Measurements from ENCODE around the gene SOX13. TPM values are rescaled to one million over a fixed set of nuclear protein-coding genes. Genes with fewer than 3 reads are reported as not detected.

The SOX13 gene
- total RNA-seq, 1 donor from 2014 or later, result 10.4 TPM

DNA sequence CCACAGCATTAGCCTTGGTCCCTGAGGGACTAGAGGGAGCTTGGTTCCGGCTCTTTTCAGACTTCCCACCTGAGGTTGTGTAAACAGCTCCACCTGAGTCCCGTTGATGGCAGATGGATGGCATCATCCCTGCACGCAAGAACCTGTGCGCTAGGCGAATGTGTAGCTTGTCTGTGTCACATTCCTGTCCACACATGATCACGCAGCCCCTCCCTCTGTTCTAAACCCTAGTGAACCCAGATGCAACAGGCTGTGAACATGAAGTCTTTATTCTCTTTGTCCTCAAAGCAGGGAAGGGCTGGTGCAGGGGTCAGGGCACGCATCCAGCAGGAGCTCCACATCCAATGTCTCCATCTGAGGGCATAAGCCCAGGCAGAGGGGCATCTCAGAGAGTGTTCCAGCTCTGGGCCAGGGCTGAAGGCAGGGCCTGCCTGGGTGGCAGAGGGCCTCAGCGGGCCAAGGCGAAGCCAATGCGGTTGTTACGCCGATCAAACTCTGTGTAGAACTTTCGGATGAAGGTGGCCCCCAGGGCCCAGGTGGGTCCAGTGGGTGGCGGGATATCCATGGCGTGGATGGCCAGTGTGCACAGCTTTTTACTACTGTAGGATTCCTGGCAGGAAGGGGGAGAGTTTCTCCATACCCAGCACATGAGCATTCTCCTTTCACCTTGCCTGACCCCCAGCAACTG lies 81.8 kb downstream of the SOX13 start:
- ATAC-seq, result peak; percentile 90

DNA sequence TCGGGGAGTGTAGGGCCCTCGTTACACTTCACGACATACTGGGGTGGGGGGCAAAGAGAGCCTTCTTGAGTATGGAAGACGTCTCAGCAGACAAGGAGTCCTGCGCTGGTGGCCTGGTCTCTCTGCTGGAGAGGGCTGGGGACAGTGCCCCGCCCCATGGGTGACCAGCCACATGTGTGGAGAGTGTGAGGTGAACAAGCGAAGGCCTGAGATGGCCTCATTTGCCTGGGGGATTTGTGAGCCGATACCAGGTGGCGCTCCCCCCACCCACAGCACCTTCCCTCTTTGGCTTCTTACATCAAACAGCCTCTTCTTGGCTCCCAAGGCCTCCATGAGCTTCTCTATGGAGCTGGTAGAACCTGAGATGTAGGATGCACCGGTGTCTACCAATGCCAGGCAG lies 83.0 kb downstream of the SOX13 start:
- no peak for ATAC-seq

DNA sequence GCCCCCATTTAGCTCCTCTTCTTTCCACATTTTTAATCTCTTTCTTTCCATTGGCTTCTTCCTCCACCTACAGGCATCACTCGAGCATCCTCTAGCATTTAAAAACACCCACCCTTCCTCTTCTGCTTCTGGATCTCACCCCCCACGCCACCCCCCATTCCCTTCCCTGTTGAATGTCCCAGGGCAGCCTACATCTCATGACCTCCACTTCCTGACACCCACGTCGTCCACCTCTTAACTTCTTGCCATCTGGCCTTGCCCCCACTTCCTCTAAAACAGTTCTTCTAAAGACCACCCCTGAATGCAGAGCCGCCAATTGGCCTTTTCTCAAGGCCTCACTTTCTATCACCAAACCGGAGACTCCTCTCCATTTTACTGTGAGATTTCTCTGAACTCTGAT lies 85.0 kb downstream of the SOX13 start:
- no peak for ATAC-seq

DNA sequence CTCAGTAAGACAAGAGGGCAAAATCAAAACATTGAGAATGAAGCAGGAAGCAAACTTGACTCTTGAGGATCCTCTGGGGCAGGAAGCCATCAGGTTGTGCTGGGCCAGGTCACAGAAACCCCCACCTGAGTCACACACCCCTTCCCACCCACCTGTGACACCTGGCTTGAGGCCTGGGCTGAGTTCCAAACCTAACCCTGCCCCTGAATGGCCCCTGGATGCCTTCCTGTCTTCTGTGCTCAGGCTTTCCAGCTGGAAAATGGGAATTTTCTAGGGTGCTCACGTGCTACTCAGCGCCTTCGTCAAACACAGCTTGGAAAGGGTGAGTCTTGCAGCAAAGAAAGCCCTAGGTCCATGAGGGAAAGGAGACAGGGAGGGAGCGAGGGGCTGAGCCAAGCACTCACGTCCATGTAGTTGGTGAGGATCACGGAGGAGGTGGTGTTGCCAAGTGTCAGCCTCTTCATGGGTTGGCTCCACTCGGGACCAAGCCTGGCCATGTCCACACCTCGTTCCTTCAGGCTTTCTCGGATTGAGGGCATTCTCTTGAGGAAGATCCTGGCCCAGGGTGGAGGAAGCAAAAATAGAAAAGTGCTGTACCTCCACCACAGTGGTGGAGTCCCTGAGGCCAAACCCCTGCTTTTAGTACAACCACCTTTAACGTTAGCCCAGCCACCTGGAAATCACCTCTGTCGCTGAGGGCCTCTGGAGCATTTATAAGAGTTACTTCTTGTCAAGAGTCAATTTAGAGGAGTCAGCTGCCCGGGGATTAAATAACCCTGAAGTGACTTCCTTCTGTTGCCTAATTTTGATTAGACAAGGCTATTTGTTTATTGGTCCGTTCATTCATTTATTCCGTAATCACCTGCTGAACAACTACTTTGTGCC lies 88.9 kb downstream of the SOX13 start:
- peak; percentile 7 for ATAC-seq

DNA sequence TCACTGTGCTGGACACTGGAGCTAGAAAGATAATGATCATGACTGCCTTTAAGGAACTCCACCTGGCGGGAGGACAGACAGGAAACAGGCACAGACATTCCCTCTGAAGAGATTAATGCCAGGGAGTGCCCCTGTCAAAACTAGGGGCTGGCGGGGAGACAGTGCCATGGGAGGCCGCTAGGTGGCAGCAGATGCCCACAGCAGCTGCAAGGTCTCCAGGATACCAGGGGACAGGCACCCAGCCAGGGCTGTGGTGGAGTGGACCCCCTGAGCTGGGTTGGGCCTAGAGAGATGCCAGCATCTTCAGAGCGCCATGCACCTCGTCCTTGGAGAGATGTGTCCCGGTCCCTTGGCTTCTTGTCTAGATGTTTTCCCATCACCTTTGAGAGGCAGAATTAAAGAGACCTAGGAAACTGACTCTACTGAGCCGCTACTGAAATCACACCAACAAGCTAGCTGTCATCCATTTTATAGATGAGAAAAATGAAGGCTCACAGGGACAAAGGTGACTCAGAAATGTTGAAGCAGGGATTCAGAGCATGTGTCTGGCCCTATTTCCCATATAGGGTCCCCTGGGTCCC lies 89.7 kb downstream of the SOX13 start:
- ATAC-seq, result peak; percentile 91

DNA sequence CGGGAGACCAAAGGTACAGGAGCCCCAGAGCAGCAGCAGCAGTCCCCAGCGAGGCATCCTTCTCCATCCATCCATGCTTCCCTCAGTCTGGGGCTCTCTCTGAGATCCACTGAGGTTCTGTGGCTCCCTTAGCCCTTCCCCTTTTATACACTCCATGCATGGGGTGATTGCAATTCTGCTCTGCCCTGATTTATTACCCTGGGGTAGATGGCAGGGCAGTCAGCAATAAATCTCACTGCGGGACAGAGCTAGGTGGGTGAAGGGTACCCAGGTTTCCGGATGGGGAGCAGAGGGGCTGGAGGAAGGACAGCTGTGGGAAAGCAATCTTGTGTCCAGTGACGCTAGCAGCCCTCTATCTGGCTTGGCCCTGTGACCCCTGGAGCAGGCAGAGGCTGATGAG lies 93.3 kb downstream of the SOX13 start, which contains the start of gene REN:
REN (minus strand) TSS at position 119 of the 400 bp plus-strand sequence; CDS start at position 75, 44 bp downstream.
- no peak for ATAC-seq

DNA sequence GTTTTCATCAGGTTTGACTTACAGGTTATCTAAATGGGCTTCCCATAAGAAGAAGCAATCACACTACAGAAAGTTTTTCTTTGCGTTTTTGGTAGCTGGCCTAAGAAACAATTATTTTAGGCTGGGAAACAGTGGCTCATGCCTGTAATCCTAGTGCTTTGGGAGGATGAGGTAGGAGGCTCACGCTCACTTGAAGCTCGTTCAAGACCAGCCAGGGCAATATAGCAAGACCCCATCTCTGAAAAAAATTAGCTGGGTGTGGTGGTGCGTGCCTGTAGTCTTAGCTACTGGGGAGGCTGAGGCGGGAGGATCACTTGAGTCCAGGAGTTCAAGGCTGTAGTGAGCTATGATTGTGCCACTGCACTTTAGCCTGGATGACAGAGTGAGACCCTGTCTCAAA lies 94.8 kb downstream of the SOX13 start:
- no peak for ATAC-seq

DNA sequence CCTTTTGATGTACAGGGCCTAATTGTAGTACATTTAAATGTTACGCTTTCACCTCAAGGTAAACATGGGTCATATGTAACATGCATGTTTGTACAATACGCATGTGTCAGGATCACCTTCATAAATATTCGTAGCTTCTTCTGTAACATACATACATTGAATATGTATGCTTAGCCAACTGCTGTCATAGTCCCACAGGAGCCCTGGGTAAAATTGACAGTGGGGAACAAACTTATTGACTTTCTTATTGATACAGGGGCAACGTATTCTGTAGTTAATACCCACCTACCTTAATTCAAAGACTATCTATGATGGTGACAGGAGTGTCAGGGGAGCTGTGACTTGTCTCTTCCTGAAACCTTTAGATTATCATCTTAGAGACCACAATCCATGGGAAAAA lies 96.9 kb downstream of the SOX13 start:
- ATAC-seq, result no peak

DNA sequence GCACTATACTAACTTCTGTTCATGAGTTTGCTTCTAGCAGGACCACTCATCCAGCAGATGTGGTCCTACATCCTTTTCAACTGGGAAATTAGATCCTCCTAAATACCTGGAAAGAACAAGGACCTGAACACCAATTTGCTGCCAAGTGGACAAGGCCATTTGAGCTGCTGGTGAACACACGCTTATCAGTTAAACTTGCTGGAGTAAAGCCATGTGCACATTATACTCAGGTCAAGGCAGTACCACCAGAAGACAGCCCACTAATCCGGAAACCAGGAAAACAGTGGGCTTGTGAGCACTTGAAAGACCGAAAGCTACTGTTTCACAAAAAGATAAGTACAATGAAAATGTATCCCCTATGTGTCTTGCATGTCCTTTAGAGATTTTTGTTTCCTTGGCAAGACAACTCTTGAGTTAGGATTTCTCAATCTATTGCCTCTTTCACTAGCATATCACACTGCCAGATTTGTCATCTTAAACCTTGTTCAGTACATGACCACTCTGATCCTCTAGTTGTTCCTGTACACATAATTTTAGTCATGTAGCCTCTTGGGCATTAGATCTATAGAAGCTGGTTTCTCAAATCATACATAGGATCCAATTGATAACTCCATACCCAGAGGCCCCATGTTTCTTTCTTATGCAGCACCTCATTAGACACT lies 97.7 kb downstream of the SOX13 start:
- ATAC-seq, result peak; percentile 29

DNA sequence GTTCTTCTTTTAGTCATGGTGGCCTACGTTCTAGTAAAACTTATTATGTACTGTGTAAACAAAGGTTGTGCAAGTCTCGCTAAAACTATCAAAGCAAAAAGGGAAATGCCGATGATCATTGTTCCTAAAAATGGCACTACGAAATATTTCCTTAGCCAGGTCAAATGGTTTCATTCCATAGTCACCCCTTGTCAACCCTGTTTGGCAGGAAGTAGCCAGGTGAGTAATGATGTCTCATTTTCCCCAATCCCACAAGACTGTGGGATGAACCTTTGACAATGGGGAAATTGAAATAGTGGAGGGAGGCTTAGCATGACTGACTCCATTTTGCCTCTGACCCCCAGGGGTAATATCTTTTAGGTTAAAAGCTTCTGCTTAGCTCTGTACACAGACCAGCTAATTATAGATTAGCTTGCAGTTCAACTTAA lies 98.8 kb downstream of the SOX13 start:
- peak; percentile 97 for ATAC-seq

DNA sequence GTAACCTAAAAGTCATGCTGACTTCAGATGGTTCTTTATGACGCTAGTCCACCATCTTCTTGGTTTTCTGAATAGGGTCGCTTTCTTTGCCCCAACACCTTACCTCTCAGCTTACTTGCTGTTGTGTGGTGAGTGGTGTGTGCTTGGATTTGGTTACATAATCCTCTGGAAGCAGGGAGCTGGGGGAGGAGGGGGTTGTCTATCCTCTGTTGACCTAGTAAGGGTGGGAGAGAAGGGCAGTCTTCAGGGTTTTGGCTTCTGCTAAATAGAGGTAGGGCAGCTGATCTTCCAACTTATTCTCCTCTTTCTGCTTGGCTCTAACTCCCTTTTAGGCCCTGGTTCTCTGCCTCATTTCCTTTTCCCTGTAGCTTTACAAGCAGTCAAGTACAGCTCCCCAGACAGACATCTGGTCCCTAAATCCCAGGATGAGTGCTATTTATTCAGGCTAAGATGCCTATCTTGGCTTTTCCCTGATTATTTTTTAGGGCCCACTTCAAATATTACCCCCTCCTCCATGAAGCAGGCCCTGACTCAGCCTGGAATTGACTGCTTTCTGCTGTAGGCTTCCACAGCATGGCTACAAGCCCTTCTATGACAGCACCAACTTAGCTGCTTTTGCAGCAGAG lies 99.6 kb downstream of the SOX13 start:
- ATAC-seq, result no peak

DNA sequence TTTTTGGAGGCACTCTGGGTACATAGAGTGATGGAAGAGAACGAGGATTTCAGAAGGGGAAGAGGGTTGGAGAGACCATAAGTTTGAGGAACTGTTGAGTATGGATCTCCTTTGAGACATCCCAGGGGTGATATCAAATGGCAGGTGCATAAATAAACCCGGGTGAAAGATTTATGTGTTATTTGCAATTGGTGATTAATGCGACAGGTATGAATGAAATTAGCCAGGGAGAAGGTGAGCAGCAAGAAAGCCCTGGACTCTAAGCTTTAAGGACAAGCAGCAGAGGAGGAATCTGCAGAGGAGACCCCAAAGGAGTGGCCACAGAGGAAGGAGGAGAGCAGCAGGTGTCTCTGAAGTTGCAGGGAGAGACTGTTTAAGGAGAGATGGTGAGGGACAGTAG lies 102.0 kb downstream of the SOX13 start:
- ATAC-seq, result no peak

DNA sequence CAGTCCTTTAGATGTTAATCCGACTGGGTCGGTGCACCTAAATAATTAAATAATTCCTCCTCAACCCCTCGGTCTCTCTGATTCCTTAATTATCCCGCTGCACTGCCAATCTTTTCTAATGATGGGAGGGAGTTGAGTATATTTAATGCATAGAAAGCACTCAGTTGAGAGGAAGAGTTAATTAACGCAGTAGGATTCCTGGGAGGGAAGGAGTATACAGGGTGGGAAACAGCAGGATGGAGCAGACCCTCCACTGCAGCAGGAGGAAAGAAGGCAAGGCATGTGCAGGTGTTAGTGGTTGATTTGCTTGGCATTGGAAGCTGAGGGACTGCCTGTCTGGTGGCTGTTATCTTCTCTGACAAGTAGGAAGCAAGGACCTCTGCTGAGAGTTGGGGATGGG lies 103.1 kb downstream of the SOX13 start:
- no peak for ATAC-seq

DNA sequence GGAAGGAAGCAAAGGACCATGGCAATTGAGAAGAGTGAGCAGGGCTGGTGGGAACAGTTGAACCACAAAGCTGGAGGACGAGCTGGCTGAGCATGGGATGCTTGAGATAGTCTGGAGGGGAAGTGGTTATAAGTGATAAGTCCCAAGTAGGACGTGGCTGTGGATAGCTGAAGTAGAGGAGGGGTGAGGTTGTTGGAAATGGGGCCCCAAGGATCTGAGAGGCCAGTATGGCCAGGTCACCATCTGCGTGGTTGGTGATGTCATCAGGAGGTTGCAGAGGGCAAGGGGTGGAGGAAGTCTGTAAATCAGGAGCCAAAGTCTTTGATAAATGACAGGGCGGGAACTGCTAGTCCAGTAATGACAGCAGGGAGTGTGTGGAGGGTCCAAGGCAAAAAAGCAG lies 104.2 kb downstream of the SOX13 start:
- no peak for ATAC-seq

Other genes starting within 250 kb of the SOX13 start
- gene SNRPE, start 211.5 kb upstream of the SOX13 start, total RNA-seq, result 67.4 TPM
- 2.8 TPM for gene ETNK2, start 78.9 kb downstream of the SOX13 start, total RNA-seq
- not detected for gene REN, start 93.2 kb downstream of the SOX13 start, total RNA-seq
- not detected for gene KISS1, start 123.4 kb downstream of the SOX13 start, total RNA-seq
- gene GOLT1A, start 140.9 kb downstream of the SOX13 start, total RNA-seq, result not detected

Data from esophagus mucosa (tissue), 1 donor.